ENCODE results near the gene RTF2.

DNA sequence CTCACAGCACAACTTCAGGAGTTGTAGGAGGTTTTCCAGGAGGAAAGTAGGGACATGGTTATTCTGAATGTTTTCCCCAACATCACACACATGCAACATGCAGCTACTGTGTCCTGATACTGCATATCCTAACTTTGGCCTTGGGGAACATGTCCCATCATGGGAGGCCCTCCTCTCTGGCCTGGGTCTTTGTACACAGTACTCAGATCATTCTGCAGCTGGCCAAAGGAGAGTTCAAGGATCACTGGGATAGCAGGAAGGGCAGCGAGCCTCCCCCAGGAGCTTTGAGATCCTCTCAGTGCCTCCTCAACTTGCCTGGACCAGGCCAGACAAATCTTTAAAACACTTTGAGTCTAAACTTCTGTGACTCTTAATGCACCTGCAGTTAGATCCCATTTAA is 43.5 kb upstream of the RTF2 start:
- TF ChIP-seq, protein P1, sequence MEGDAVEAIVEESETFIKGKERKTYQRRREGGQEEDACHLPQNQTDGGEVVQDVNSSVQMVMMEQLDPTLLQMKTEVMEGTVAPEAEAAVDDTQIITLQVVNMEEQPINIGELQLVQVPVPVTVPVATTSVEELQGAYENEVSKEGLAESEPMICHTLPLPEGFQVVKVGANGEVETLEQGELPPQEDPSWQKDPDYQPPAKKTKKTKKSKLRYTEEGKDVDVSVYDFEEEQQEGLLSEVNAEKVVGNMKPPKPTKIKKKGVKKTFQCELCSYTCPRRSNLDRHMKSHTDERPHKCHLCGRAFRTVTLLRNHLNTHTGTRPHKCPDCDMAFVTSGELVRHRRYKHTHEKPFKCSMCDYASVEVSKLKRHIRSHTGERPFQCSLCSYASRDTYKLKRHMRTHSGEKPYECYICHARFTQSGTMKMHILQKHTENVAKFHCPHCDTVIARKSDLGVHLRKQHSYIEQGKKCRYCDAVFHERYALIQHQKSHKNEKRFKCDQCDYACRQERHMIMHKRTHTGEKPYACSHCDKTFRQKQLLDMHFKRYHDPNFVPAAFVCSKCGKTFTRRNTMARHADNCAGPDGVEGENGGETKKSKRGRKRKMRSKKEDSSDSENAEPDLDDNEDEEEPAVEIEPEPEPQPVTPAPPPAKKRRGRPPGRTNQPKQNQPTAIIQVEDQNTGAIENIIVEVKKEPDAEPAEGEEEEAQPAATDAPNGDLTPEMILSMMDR (conservative IDR thresholded peaks at IDR 0.05; ENCODE audit: low read length), result no peak
- TF ChIP-seq EZH2phosphoT487 (IDR thresholded peaks at IDR 0.05; ENCODE audit: borderline replicate concordance, low read depth, low read length), result no peak

Measured in OCI-LY7 (cell line).